ENCODE measurements around the gene KCNJ4. TPM values are rescaled to one million over a fixed set of nuclear protein-coding genes. Genes with fewer than 3 reads are reported as not detected.
A peak's percentile ranks its signal among the peaks of the same experiment; 100 is the strongest.
"Not testable (repeated sequence)": the region's sequence is repeated elsewhere in the genome, so short reads cannot be mapped to it uniquely, and the experiment has no call there.

The KCNJ4 gene
- total RNA-seq, 1 donor from 2014 or later = 1.7 TPM

- peaks cover 3% of the 10 kb centered on the region for H3K9me3 Mint-ChIP-seq (ENCODE audit: low read depth)
- no peak for DNase-seq (ENCODE audit: low spot score, unreplicated experiment)
- H3K27ac Mint-ChIP-seq = no peak overlapping the region
- no peaks in the 10 kb centered on the region for H3K36me3 Mint-ChIP-seq (ENCODE audit: insufficient read depth)
- no peaks in the 10 kb centered on the region for H3K4me1 Mint-ChIP-seq (ENCODE audit: low read depth)
- H3K4me3 Mint-ChIP-seq (ENCODE audit: low read depth) = no peak overlapping the region
- peaks cover 5% of the 10 kb centered on the region for H3K27me3 Mint-ChIP-seq
- TF ChIP-seq CTCF (IDR thresholded peaks at IDR 0.05; ENCODE audit: unreplicated experiment) = no peak
Measured at GRCh38 chr22:38413085-38414008, 41.7 kb downstream of the KCNJ4 start.

GRCh38 chr22:38412435-38413084 lies 42.4 kb downstream of the KCNJ4 start:
- Mint-ChIP-seq H3K27me3 (peaks cover 5% of the 10 kb centered on the region), H3K9me3 (ENCODE audit: low read depth) (peaks cover 3% of the 10 kb centered on the region), H3K27ac (no peak overlapping the region), H3K36me3 (ENCODE audit: insufficient read depth) (no peaks in the 10 kb centered on the region), H3K4me1 (ENCODE audit: low read depth) (no peaks in the 10 kb centered on the region), H3K4me3 (ENCODE audit: low read depth) (no peak overlapping the region)
- DNase-seq (ENCODE audit: low spot score, unreplicated experiment) = no peak
- TF ChIP-seq CTCF (IDR thresholded peaks at IDR 0.05; ENCODE audit: unreplicated experiment) = peak; percentile 59

GRCh38 chr22:38411016-38411415 lies 44.0 kb downstream of the KCNJ4 start:
- no peak overlapping the region for H3K4me3 Mint-ChIP-seq (ENCODE audit: low read depth)

GRCh38 chr22:38409916-38410315 lies 45.1 kb downstream of the KCNJ4 start:
- not testable (repeated sequence) for H3K36me3 Mint-ChIP-seq (ENCODE audit: insufficient read depth); H3K27me3 Mint-ChIP-seq; H3K9me3 Mint-ChIP-seq (ENCODE audit: low read depth); H3K4me1 Mint-ChIP-seq (ENCODE audit: low read depth); H3K27ac Mint-ChIP-seq; DNase-seq (ENCODE audit: low spot score, unreplicated experiment); H3K4me3 Mint-ChIP-seq (ENCODE audit: low read depth)

More at GRCh38 chr22:38411016-38411415, 44.0 kb downstream of the KCNJ4 start:
- Mint-ChIP-seq H3K4me1 (ENCODE audit: low read depth) (no peaks in the 10 kb centered on the region), H3K27me3 (peaks cover 5% of the 10 kb centered on the region), H3K27ac (no peak overlapping the region), H3K36me3 (ENCODE audit: insufficient read depth) (no peaks in the 10 kb centered on the region), H3K9me3 (ENCODE audit: low read depth) (peaks cover 3% of the 10 kb centered on the region)
- no peak for DNase-seq (ENCODE audit: low spot score, unreplicated experiment)
- TF ChIP-seq CTCF (IDR thresholded peaks at IDR 0.05; ENCODE audit: unreplicated experiment) = no peak

- no peak overlapping the region for H3K4me3 Mint-ChIP-seq (ENCODE audit: low read depth)
- H3K4me1 Mint-ChIP-seq (ENCODE audit: low read depth) = peaks cover 7% of the 10 kb centered on the region
- no peak for DNase-seq (ENCODE audit: low spot score, unreplicated experiment)
- no peaks in the 10 kb centered on the region for H3K36me3 Mint-ChIP-seq (ENCODE audit: insufficient read depth)
- no peak for TF ChIP-seq CTCF (IDR thresholded peaks at IDR 0.05; ENCODE audit: unreplicated experiment)
- H3K9me3 Mint-ChIP-seq (ENCODE audit: low read depth) = peaks cover 3% of the 10 kb centered on the region
- H3K27me3 Mint-ChIP-seq = no peaks in the 10 kb centered on the region
- no peak overlapping the region for H3K27ac Mint-ChIP-seq
Measured at GRCh38 chr22:38406617-38407016, 48.4 kb downstream of the KCNJ4 start.

Data from progenitor cell of endocrine pancreas (in vitro differentiated cells).